Measurements from ENCODE around the gene UGGT2. TPM values are rescaled to one million over a fixed set of nuclear protein-coding genes. Genes with fewer than 3 reads are reported as not detected.

Gene UGGT2
- total RNA-seq, 3 donors from 2014 or later (not counting 1 experiment from before 2014, with no cell fraction given) = 0.63 to 1.4 (median 1.3) TPM

- no peaks in the 10 kb centered on the region for H3K9me3 ChIP-seq (ENCODE audit: control insufficient read depth, insufficient read depth, low read length)
- no peak for TF ChIP-seq CTCF (IDR thresholded peaks at IDR 0.05)
- intact Hi-C loops (cut with micrococcal nuclease) = no loop called here
- no peaks in the 10 kb centered on the region for H3K4me1 ChIP-seq (ENCODE audit: control insufficient read depth, insufficient read depth, low read length)
- no peaks in the 10 kb centered on the region for H3K27me3 ChIP-seq (ENCODE audit: control insufficient read depth, insufficient read depth, low read length)
- peaks cover 12% of the 10 kb centered on the region for H3K36me3 ChIP-seq (ENCODE audit: control insufficient read depth, insufficient read depth, low read length)
- H3K27ac ChIP-seq (ENCODE audit: low read length) = no peak overlapping the region
- Mint-ChIP-seq H3K9me3 (peaks cover 0 to 2% of the 10 kb centered on the region in 2 donors), H3K4me1 (peaks cover 28% of the 10 kb centered on the region in 2 donors), H3K27me3 (ENCODE audit: low read depth in 2 of 2) (no peaks in the 10 kb centered on the region), H3K27ac (peak overlapping the region in 1 of 2 donors; percentile 18), H3K36me3 (no peaks in the 10 kb centered on the region), H3K4me3 (no peak overlapping the region)
- no peak overlapping the region for H3K4me3 ChIP-seq (ENCODE audit: low read length)
- no peak for DNase-seq
- WGBS (ENCODE audit: insufficient coverage) = 96% methylated on average over 4 of the region's 5 CpGs
- ATAC-seq = no peak
These were observed 297.1 kb downstream of the UGGT2 start for GRCh38 chr13:95756072-95756471.

GRCh38 chr13:95754069-95754468, 299.1 kb downstream of the UGGT2 start:
- Mint-ChIP-seq H3K27me3 (ENCODE audit: low read depth in 2 of 2) (no peaks in the 10 kb centered on the region), H3K4me1 (peaks cover 33% of the 10 kb centered on the region in 2 donors), H3K27ac (no peak overlapping the region), H3K36me3 (no peaks in the 10 kb centered on the region), H3K9me3 (peaks cover 0 to 2% of the 10 kb centered on the region in 2 donors), H3K4me3 (no peak overlapping the region)
- Histone ChIP-seq H3K9me3 (ENCODE audit: control insufficient read depth, insufficient read depth, low read length) (no peaks in the 10 kb centered on the region), H3K4me3 (ENCODE audit: low read length) (no peak overlapping the region), H3K27me3 (ENCODE audit: control insufficient read depth, insufficient read depth, low read length) (no peaks in the 10 kb centered on the region), H3K27ac (ENCODE audit: low read length) (no peak overlapping the region), H3K36me3 (ENCODE audit: control insufficient read depth, insufficient read depth, low read length) (peaks cover 8% of the 10 kb centered on the region), H3K4me1 (ENCODE audit: control insufficient read depth, insufficient read depth, low read length) (no peaks in the 10 kb centered on the region)
- 94% methylated on average over 3 of the region's 4 CpGs for WGBS (ENCODE audit: insufficient coverage)
- ATAC-seq (no peak), DNase-seq (no peak)
- intact Hi-C loops (cut with micrococcal nuclease) = no loop called here
- no peak for TF ChIP-seq CTCF (IDR thresholded peaks at IDR 0.05)

- Mint-ChIP-seq H3K27me3 (ENCODE audit: low read depth in 2 of 2) (no peaks in the 10 kb centered on the region), H3K9me3 (peaks cover 0 to 2% of the 10 kb centered on the region in 2 donors), H3K4me1 (peaks cover 31 to 34% of the 10 kb centered on the region in 2 donors), H3K27ac (no peak overlapping the region), H3K4me3 (no peak overlapping the region), H3K36me3 (no peaks in the 10 kb centered on the region)
- 92% methylated on average over 2 of the region's 2 CpGs for WGBS (ENCODE audit: insufficient coverage)
- H3K27me3 ChIP-seq (ENCODE audit: control insufficient read depth, insufficient read depth, low read length) = no peaks in the 10 kb centered on the region
- H3K27ac ChIP-seq (ENCODE audit: low read length) = no peak overlapping the region
- intact Hi-C loops (cut with micrococcal nuclease) = no loop called here
- ATAC-seq (no peak), DNase-seq (no peak)
- H3K4me1 ChIP-seq (ENCODE audit: control insufficient read depth, insufficient read depth, low read length) = no peaks in the 10 kb centered on the region
- H3K36me3 ChIP-seq (ENCODE audit: control insufficient read depth, insufficient read depth, low read length) = peaks cover 4% of the 10 kb centered on the region
- no peaks in the 10 kb centered on the region for H3K9me3 ChIP-seq (ENCODE audit: control insufficient read depth, insufficient read depth, low read length)
- no peak overlapping the region for H3K4me3 ChIP-seq (ENCODE audit: low read length)
- no peak for TF ChIP-seq CTCF (IDR thresholded peaks at IDR 0.05)
These were observed 300.5 kb downstream of the UGGT2 start for GRCh38 chr13:95752677-95753076.

Other genes starting within 250 kb of the UGGT2 start
- not detected for gene HS6ST3, start 36.7 kb upstream of the UGGT2 start, total RNA-seq